ENCODE data around the gene RASAL2.

The RASAL2 gene

DNA sequence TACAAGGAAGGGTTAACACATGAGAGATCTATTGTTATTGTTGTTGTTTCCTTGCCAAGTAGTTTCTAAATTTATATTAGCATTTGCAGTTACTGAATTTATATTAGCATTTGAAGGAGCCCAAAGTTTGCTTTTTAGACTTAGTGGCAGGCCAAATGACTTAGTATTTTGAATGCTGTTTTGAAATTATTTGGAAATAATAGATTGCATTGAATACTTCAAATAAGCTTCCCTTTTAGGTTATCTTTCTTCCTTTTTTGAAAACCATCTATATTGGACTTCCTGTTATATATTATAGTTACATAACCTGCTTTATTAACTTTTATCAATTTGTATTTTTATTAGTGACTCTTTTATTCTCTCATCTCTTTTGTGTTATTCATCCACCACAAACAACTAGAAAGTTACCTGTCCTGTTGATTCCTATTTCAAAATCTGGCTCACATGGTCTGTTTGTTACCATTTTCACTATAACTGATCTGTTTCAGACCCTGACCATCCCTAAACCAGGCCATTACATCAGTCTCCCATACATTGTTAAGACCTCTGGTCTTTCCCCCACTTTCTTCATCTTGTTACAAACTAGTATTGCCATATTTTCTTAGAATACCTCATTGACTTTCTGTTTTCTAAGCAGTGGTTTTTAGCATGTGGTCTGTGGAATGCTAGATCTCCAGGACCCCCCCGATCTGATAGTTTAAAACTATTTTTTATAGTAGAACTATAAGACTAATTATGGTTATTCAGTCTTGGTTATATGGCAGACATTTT is 185.2 kb downstream of the RASAL2 start:
- Histone ChIP-seq H3K79me2 (ENCODE audit: insufficient read depth, low read length) (no peaks in the 10 kb centered on the region), H2AFZ (ENCODE audit: low read length) (no peak overlapping the region), H3F3A (ENCODE audit: low read depth) (no peaks in the 10 kb centered on the region), H3K9me2 (replicated peaks; ENCODE audit: low read depth, low read length) (no peaks in the 10 kb centered on the region), H3K4me1 (ENCODE audit: insufficient read depth, low read length, poor library complexity, severe bottlenecking) (no peaks in the 10 kb centered on the region), H4K20me1 (ENCODE audit: insufficient read depth, low read length, poor library complexity, severe bottlenecking) (no peaks in the 10 kb centered on the region), H3K36me3 (ENCODE audit: insufficient read depth, low read length) (no peaks in the 10 kb centered on the region), H3K4me3 (ENCODE audit: low read length, poor library complexity, severe bottlenecking) (no peak overlapping the region), H3K9ac (ENCODE audit: low read depth, low read length, poor library complexity, severe bottlenecking) (no peak overlapping the region), H3K9me3 (ENCODE audit: insufficient read depth, low read depth, low read length) (no peaks in the 10 kb centered on the region), H3K27me3 (ENCODE audit: insufficient read depth, low read length, poor library complexity, severe bottlenecking) (no peaks in the 10 kb centered on the region), H3K4me2 (ENCODE audit: low read depth, low read length, poor library complexity, severe bottlenecking) (no peak overlapping the region)
- no peak for TF ChIP-seq EZH2phosphoT487 (IDR thresholded peaks at IDR 0.05; ENCODE audit: borderline replicate concordance)
- TF ChIP-seq, protein P1, sequence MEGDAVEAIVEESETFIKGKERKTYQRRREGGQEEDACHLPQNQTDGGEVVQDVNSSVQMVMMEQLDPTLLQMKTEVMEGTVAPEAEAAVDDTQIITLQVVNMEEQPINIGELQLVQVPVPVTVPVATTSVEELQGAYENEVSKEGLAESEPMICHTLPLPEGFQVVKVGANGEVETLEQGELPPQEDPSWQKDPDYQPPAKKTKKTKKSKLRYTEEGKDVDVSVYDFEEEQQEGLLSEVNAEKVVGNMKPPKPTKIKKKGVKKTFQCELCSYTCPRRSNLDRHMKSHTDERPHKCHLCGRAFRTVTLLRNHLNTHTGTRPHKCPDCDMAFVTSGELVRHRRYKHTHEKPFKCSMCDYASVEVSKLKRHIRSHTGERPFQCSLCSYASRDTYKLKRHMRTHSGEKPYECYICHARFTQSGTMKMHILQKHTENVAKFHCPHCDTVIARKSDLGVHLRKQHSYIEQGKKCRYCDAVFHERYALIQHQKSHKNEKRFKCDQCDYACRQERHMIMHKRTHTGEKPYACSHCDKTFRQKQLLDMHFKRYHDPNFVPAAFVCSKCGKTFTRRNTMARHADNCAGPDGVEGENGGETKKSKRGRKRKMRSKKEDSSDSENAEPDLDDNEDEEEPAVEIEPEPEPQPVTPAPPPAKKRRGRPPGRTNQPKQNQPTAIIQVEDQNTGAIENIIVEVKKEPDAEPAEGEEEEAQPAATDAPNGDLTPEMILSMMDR (conservative IDR thresholded peaks at IDR 0.05; ENCODE audit: low read length): no peak

DNA sequence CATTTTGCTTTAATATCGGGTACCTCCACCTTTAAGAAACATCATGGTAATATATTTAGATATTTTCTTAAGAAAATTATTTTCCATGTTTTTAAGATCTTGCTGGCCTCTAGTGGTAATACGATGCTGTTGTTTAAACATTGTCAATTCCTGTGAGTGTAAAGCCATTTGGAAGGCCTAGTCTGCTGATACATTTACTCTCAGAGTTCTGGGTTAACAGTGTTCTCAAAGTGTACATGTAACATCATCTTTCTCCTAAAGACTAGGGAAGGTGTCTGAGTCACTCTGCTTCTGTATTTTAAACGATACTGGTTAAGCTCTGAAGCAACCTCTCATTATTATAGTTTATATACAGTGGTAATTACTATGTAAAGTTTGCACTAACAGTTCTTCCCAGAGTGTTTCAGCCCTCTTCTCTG is 189.1 kb downstream of the RASAL2 start:
- no peak overlapping the region for H2AFZ ChIP-seq (ENCODE audit: low read length)
- no peaks in the 10 kb centered on the region for H3K9me3 ChIP-seq (ENCODE audit: insufficient read depth, low read depth, low read length)
- no peaks in the 10 kb centered on the region for H4K20me1 ChIP-seq (ENCODE audit: insufficient read depth, low read length, poor library complexity, severe bottlenecking)
- H3K4me1 ChIP-seq (ENCODE audit: insufficient read depth, low read length, poor library complexity, severe bottlenecking): no peaks in the 10 kb centered on the region
- no peaks in the 10 kb centered on the region for H3F3A ChIP-seq (ENCODE audit: low read depth)
- H3K79me2 ChIP-seq (ENCODE audit: insufficient read depth, low read length): no peaks in the 10 kb centered on the region
- no peaks in the 10 kb centered on the region for H3K9me2 ChIP-seq (replicated peaks; ENCODE audit: low read depth, low read length)
- no peak overlapping the region for H3K9ac ChIP-seq (ENCODE audit: low read depth, low read length, poor library complexity, severe bottlenecking)
- TF ChIP-seq, protein P1 (conservative IDR thresholded peaks at IDR 0.05; ENCODE audit: low read length): peak; percentile 31; the same call in 1 of the 2 replicates
- TF ChIP-seq EZH2phosphoT487 (IDR thresholded peaks at IDR 0.05; ENCODE audit: borderline replicate concordance): no peak
- no peak overlapping the region for H3K4me2 ChIP-seq (ENCODE audit: low read depth, low read length, poor library complexity, severe bottlenecking)
- H3K4me3 ChIP-seq (ENCODE audit: low read length, poor library complexity, severe bottlenecking): no peak overlapping the region
- H3K36me3 ChIP-seq (ENCODE audit: insufficient read depth, low read length): no peaks in the 10 kb centered on the region
- H3K27me3 ChIP-seq (ENCODE audit: insufficient read depth, low read length, poor library complexity, severe bottlenecking): no peaks in the 10 kb centered on the region

DNA sequence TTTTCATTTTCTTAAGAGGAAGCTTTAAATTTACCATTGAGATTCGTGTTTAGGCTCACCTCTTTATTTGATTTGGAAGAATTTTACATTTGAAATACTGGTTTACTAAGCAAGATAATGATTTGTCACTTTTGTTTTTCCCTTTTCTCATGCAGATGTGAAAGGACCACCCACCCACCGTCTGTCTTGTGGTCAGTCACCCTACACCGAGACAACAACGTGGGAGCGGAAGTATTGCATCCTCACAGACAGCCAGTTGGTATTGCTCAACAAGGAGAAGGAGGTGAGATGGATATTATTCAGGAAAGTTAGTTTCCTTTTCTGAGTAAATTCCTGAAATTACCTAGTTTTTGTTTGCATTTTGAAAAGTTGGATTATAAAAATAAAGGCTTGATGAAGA is 189.5 kb downstream of the RASAL2 start:
- Histone ChIP-seq H3K27me3 (ENCODE audit: insufficient read depth, low read length, poor library complexity, severe bottlenecking) (no peaks in the 10 kb centered on the region), H3K36me3 (ENCODE audit: insufficient read depth, low read length) (no peaks in the 10 kb centered on the region), H3K9me2 (replicated peaks; ENCODE audit: low read depth, low read length) (no peaks in the 10 kb centered on the region), H3K9ac (ENCODE audit: low read depth, low read length, poor library complexity, severe bottlenecking) (no peak overlapping the region), H3K4me1 (ENCODE audit: insufficient read depth, low read length, poor library complexity, severe bottlenecking) (no peaks in the 10 kb centered on the region), H3F3A (ENCODE audit: low read depth) (no peaks in the 10 kb centered on the region), H3K79me2 (ENCODE audit: insufficient read depth, low read length) (no peaks in the 10 kb centered on the region), H3K4me3 (ENCODE audit: low read length, poor library complexity, severe bottlenecking) (no peak overlapping the region), H4K20me1 (ENCODE audit: insufficient read depth, low read length, poor library complexity, severe bottlenecking) (no peaks in the 10 kb centered on the region), H3K9me3 (ENCODE audit: insufficient read depth, low read depth, low read length) (no peaks in the 10 kb centered on the region), H3K4me2 (ENCODE audit: low read depth, low read length, poor library complexity, severe bottlenecking) (no peak overlapping the region), H2AFZ (ENCODE audit: low read length) (0 out of 2 replicates have a peak overlapping the region, but pooled peaks have one; percentile 3)
- TF ChIP-seq, protein P1 (conservative IDR thresholded peaks at IDR 0.05; ENCODE audit: low read length): no peak
- TF ChIP-seq EZH2phosphoT487 (IDR thresholded peaks at IDR 0.05; ENCODE audit: borderline replicate concordance): no peak

Data from Loucy (cell line).